ENCODE measurements around the gene L3HYPDH.

- TF ChIP-seq EP300 (IDR thresholded peaks at IDR 0.05): no peak
- no peak for TF ChIP-seq CTCF (IDR thresholded peaks at IDR 0.05)
- no peak for TF ChIP-seq POLR2A (IDR thresholded peaks at IDR 0.05)
These were observed 19.0 kb upstream of the L3HYPDH start for GRCh38 chr14:59503256-59503655.
